ENCODE data around the gene GLYATL1.

- TF ChIP-seq POLR2A (IDR thresholded peaks at IDR 0.05) (no peak), CTCF (IDR thresholded peaks at IDR 0.05) (no peak)
These were observed 41.2 kb upstream of the GLYATL1 start for GRCh38 chr11:58898106-58898505.

All from Peyer's patch (tissue), 4 donors.